ENCODE results near the gene FRZB. TPM values are rescaled to one million over a fixed set of nuclear protein-coding genes. Genes with fewer than 3 reads are reported as not detected.

Gene FRZB
- total RNA-seq, 4 donors from 2014 or later: 1.8 to 4.9 (median 2.0) TPM

Small RNA genes within 50 kb of the gene (small RNA-seq; reads per million reads assigned to genes)
- not detected for gene RF00019
- gene RNU6-1122P: not detected

Other genes with a start within 250 kb of the FRZB start
- 10 to 100 TPM; 41.1 to 61.9 (median 44.6) TPM for gene DNAJC10, start 150.4 kb downstream of the FRZB start, total RNA-seq
- 100 to 1,000 TPM; 114 to 144 (median 124) TPM for gene NCKAP1, start 171.8 kb upstream of the FRZB start, total RNA-seq
- gene DUSP19, start 212.1 kb upstream of the FRZB start, total RNA-seq: 1 to 10 TPM in 3 of 4 donors, under 1 TPM in 1; 0.60 to 2.8 (median 1.5) TPM

All from omental fat pad (tissue), 4 donors.